ENCODE data around the gene C2orf76.

Gene C2orf76

GRCh38 chr2:119290859-119291587, 75.6 kb downstream of the C2orf76 start:
- no peaks in the 10 kb centered on the region for H3K9me3 ChIP-seq (ENCODE audit: control insufficient read depth, low read length)
- no peaks in the 10 kb centered on the region for H3K36me3 ChIP-seq (ENCODE audit: control insufficient read depth, insufficient read depth, low read length)
- peak in 1 of 3 donors; percentile 18 for DNase-seq
- no peak overlapping the region for H3K27ac ChIP-seq (ENCODE audit: insufficient read depth, low read length, poor library complexity, severe bottlenecking)
- H3K4me1 ChIP-seq (ENCODE audit: control insufficient read depth, insufficient read depth, low read length, poor library complexity, severe bottlenecking) = peaks cover 3% of the 10 kb centered on the region
- no peak overlapping the region for H3K4me3 ChIP-seq (ENCODE audit: insufficient read depth, low read depth, low read length, poor library complexity, severe bottlenecking)
- H3K27me3 ChIP-seq (replicated peaks; ENCODE audit: control insufficient read depth, insufficient read depth, low read length, poor library complexity, severe bottlenecking) = no peaks in the 10 kb centered on the region

- no peak for DNase-seq
- peaks cover 3% of the 10 kb centered on the region for H3K4me1 ChIP-seq (ENCODE audit: control insufficient read depth, insufficient read depth, low read length, poor library complexity, severe bottlenecking)
- H3K9me3 ChIP-seq (ENCODE audit: control insufficient read depth, low read length) = no peaks in the 10 kb centered on the region
- no peaks in the 10 kb centered on the region for H3K27me3 ChIP-seq (replicated peaks; ENCODE audit: control insufficient read depth, insufficient read depth, low read length, poor library complexity, severe bottlenecking)
- H3K27ac ChIP-seq (ENCODE audit: insufficient read depth, low read length, poor library complexity, severe bottlenecking) = no peak overlapping the region
- H3K36me3 ChIP-seq (ENCODE audit: control insufficient read depth, insufficient read depth, low read length) = no peaks in the 10 kb centered on the region
- no peak overlapping the region for H3K4me3 ChIP-seq (ENCODE audit: insufficient read depth, low read depth, low read length, poor library complexity, severe bottlenecking)
These were observed 77.0 kb downstream of the C2orf76 start for GRCh38 chr2:119289642-119290041.

- H3K36me3 ChIP-seq (ENCODE audit: control insufficient read depth, insufficient read depth, low read length) = no peaks in the 10 kb centered on the region
- H3K4me1 ChIP-seq (ENCODE audit: control insufficient read depth, insufficient read depth, low read length, poor library complexity, severe bottlenecking) = peaks cover 3% of the 10 kb centered on the region
- no peak for DNase-seq
- H3K27me3 ChIP-seq (replicated peaks; ENCODE audit: control insufficient read depth, insufficient read depth, low read length, poor library complexity, severe bottlenecking) = no peaks in the 10 kb centered on the region
- H3K27ac ChIP-seq (ENCODE audit: insufficient read depth, low read length, poor library complexity, severe bottlenecking) = no peak overlapping the region
- H3K9me3 ChIP-seq (ENCODE audit: control insufficient read depth, low read length) = no peaks in the 10 kb centered on the region
- no peak overlapping the region for H3K4me3 ChIP-seq (ENCODE audit: insufficient read depth, low read depth, low read length, poor library complexity, severe bottlenecking)
These were observed 77.5 kb downstream of the C2orf76 start for GRCh38 chr2:119289093-119289492.

DNA sequence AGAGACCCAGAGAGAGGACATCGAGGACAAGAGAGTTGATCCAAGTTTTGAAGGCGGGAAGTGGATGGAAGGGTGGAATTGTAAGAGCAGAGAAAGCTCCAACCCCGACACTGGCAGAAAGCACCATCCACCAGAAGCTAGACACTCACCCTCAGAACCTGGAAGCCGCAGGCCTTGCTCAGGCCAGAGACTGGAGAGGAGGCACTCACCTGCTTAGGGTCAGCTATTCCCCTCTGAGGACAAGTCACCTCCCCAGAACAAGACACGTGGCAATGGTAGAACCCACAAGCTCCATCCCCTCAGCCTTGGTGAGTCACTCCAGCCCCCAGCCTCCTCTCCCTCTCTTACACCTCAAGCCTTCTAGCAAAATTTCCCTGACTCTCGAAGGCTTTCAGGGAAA, 78.1 kb downstream of the C2orf76 start:
- H3K9me3 ChIP-seq (ENCODE audit: control insufficient read depth, low read length) = no peaks in the 10 kb centered on the region
- no peaks in the 10 kb centered on the region for H3K27me3 ChIP-seq (replicated peaks; ENCODE audit: control insufficient read depth, insufficient read depth, low read length, poor library complexity, severe bottlenecking)

DNA sequence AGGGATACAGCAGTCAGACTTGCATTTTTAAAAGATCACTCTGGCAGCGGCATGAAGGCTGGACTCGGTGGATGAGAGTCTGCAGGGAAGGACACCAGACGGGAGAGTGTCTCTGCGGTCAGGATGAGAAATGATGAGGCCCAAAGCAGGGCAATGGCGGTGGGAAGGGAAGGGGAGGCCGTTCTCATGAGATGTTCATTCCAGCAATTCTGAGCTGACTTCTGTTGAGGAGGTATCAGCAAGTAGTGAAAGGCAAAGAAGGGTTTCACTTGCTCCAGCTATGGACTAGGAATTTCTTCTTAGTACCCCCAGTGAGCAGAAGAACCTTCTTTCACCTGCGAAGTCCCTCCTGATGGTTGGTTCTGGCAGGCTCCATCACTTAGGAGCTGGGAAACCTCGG, 80.0 kb downstream of the C2orf76 start:
- Histone ChIP-seq H3K27me3 (replicated peaks; ENCODE audit: control insufficient read depth, insufficient read depth, low read length, poor library complexity, severe bottlenecking) (no peaks in the 10 kb centered on the region), H3K27ac (ENCODE audit: insufficient read depth, low read length, poor library complexity, severe bottlenecking) (no peak overlapping the region), H3K4me1 (ENCODE audit: control insufficient read depth, insufficient read depth, low read length, poor library complexity, severe bottlenecking) (peaks cover 3% of the 10 kb centered on the region), H3K9me3 (ENCODE audit: control insufficient read depth, low read length) (no peaks in the 10 kb centered on the region), H3K36me3 (ENCODE audit: control insufficient read depth, insufficient read depth, low read length) (no peaks in the 10 kb centered on the region), H3K4me3 (ENCODE audit: insufficient read depth, low read depth, low read length, poor library complexity, severe bottlenecking) (no peak overlapping the region)
- no peak for DNase-seq

More for the DNA sequence above, 78.1 kb downstream of the C2orf76 start:
- Histone ChIP-seq H3K4me1 (ENCODE audit: control insufficient read depth, insufficient read depth, low read length, poor library complexity, severe bottlenecking) (peaks cover 3% of the 10 kb centered on the region), H3K36me3 (ENCODE audit: control insufficient read depth, insufficient read depth, low read length) (no peaks in the 10 kb centered on the region), H3K27ac (ENCODE audit: insufficient read depth, low read length, poor library complexity, severe bottlenecking) (no peak overlapping the region), H3K4me3 (ENCODE audit: insufficient read depth, low read depth, low read length, poor library complexity, severe bottlenecking) (no peak overlapping the region)
- DNase-seq = no peak

GRCh38 chr2:119283873-119284331, 82.7 kb downstream of the C2orf76 start:
- H3K36me3 ChIP-seq (ENCODE audit: control insufficient read depth, insufficient read depth, low read length) = no peaks in the 10 kb centered on the region
- no peak overlapping the region for H3K4me3 ChIP-seq (ENCODE audit: insufficient read depth, low read depth, low read length, poor library complexity, severe bottlenecking)
- no peak for DNase-seq
- H3K4me1 ChIP-seq (ENCODE audit: control insufficient read depth, insufficient read depth, low read length, poor library complexity, severe bottlenecking) = no peaks in the 10 kb centered on the region
- no peak overlapping the region for H3K27ac ChIP-seq (ENCODE audit: insufficient read depth, low read length, poor library complexity, severe bottlenecking)
- no peaks in the 10 kb centered on the region for H3K9me3 ChIP-seq (ENCODE audit: control insufficient read depth, low read length)
- no peaks in the 10 kb centered on the region for H3K27me3 ChIP-seq (replicated peaks; ENCODE audit: control insufficient read depth, insufficient read depth, low read length, poor library complexity, severe bottlenecking)

- Histone ChIP-seq H3K27ac (ENCODE audit: insufficient read depth, low read length, poor library complexity, severe bottlenecking) (no peak overlapping the region), H3K4me3 (ENCODE audit: insufficient read depth, low read depth, low read length, poor library complexity, severe bottlenecking) (no peak overlapping the region), H3K27me3 (replicated peaks; ENCODE audit: control insufficient read depth, insufficient read depth, low read length, poor library complexity, severe bottlenecking) (no peaks in the 10 kb centered on the region), H3K9me3 (ENCODE audit: control insufficient read depth, low read length) (no peaks in the 10 kb centered on the region), H3K36me3 (ENCODE audit: control insufficient read depth, insufficient read depth, low read length) (no peaks in the 10 kb centered on the region), H3K4me1 (ENCODE audit: control insufficient read depth, insufficient read depth, low read length, poor library complexity, severe bottlenecking) (no peaks in the 10 kb centered on the region)
- DNase-seq = no peak
These were observed 83.6 kb downstream of the C2orf76 start for GRCh38 chr2:119282996-119283511.

- DNase-seq = no peak
- no peak overlapping the region for H3K4me3 ChIP-seq (ENCODE audit: insufficient read depth, low read depth, low read length, poor library complexity, severe bottlenecking)
- H3K36me3 ChIP-seq (ENCODE audit: control insufficient read depth, insufficient read depth, low read length) = no peaks in the 10 kb centered on the region
- H3K27ac ChIP-seq (ENCODE audit: insufficient read depth, low read length, poor library complexity, severe bottlenecking) = no peak overlapping the region
- H3K4me1 ChIP-seq (ENCODE audit: control insufficient read depth, insufficient read depth, low read length, poor library complexity, severe bottlenecking) = no peaks in the 10 kb centered on the region
- no peaks in the 10 kb centered on the region for H3K9me3 ChIP-seq (ENCODE audit: control insufficient read depth, low read length)
- no peaks in the 10 kb centered on the region for H3K27me3 ChIP-seq (replicated peaks; ENCODE audit: control insufficient read depth, insufficient read depth, low read length, poor library complexity, severe bottlenecking)
These were observed 84.3 kb downstream of the C2orf76 start for GRCh38 chr2:119282146-119282995.

GRCh38 chr2:119280680-119281079, 86.0 kb downstream of the C2orf76 start:
- Histone ChIP-seq H3K27ac (ENCODE audit: insufficient read depth, low read length, poor library complexity, severe bottlenecking) (no peak overlapping the region), H3K36me3 (ENCODE audit: control insufficient read depth, insufficient read depth, low read length) (no peaks in the 10 kb centered on the region), H3K9me3 (ENCODE audit: control insufficient read depth, low read length) (no peaks in the 10 kb centered on the region), H3K4me3 (ENCODE audit: insufficient read depth, low read depth, low read length, poor library complexity, severe bottlenecking) (no peak overlapping the region), H3K4me1 (ENCODE audit: control insufficient read depth, insufficient read depth, low read length, poor library complexity, severe bottlenecking) (no peaks in the 10 kb centered on the region), H3K27me3 (replicated peaks; ENCODE audit: control insufficient read depth, insufficient read depth, low read length, poor library complexity, severe bottlenecking) (no peaks in the 10 kb centered on the region)
- DNase-seq = no peak

GRCh38 chr2:119279666-119280065, 87.0 kb downstream of the C2orf76 start:
- Histone ChIP-seq H3K4me1 (ENCODE audit: control insufficient read depth, insufficient read depth, low read length, poor library complexity, severe bottlenecking) (no peaks in the 10 kb centered on the region), H3K27ac (ENCODE audit: insufficient read depth, low read length, poor library complexity, severe bottlenecking) (no peak overlapping the region), H3K27me3 (replicated peaks; ENCODE audit: control insufficient read depth, insufficient read depth, low read length, poor library complexity, severe bottlenecking) (no peaks in the 10 kb centered on the region), H3K9me3 (ENCODE audit: control insufficient read depth, low read length) (no peaks in the 10 kb centered on the region), H3K4me3 (ENCODE audit: insufficient read depth, low read depth, low read length, poor library complexity, severe bottlenecking) (no peak overlapping the region), H3K36me3 (ENCODE audit: control insufficient read depth, insufficient read depth, low read length) (no peaks in the 10 kb centered on the region)
- DNase-seq = no peak
